Tongue (tissue), 2 donors: ENCODE measurements around the gene CELSR3. TPM values are rescaled to one million over a fixed set of nuclear protein-coding genes. Genes with fewer than 3 reads are reported as not detected.

Experiments used
- DNase-seq: peaks from one replicate; pipeline ENCODE4 v3.0.0-alpha.2; 2015
- total RNA-seq: library from RNA; depleted of rRNA; stranded (reverse); fragments of >200 nt; gene quantifications from one replicate; pipeline ENCODE4 v1.2.3, GENCODE V29; 2014

The CELSR3 gene
- total RNA-seq, 1 donor from 2014 or later = 0.51 TPM

GRCh38 chr3:48687220-48687678, 24.6 kb upstream of the CELSR3 start:
- no peak for DNase-seq

- DNase-seq = no peak
These were observed 24.0 kb upstream of the CELSR3 start for GRCh38 chr3:48686538-48687219.

- DNase-seq = peak; percentile 94
These were observed 23.2 kb upstream of the CELSR3 start, which contains the start of gene NCKIPSD for GRCh38 chr3:48685603-48686511. NCKIPSD (minus strand) TSS chr3:48685915; CDS start chr3:48685807, 108 bp downstream.

GRCh38 chr3:48685293-48685602, 22.6 kb upstream of the CELSR3 start:
- no peak for DNase-seq

- DNase-seq = peak; percentile 12
These were observed 21.9 kb upstream of the CELSR3 start for GRCh38 chr3:48684480-48685143.

GRCh38 chr3:48684054-48684349, 21.3 kb upstream of the CELSR3 start:
- no peak for DNase-seq

- DNase-seq = no peak
These were observed 20.1 kb upstream of the CELSR3 start for GRCh38 chr3:48682786-48683185.

- DNase-seq = no peak
These were observed 19.4 kb upstream of the CELSR3 start for GRCh38 chr3:48681974-48682610.

- DNase-seq = no peak
These were observed 18.8 kb upstream of the CELSR3 start for GRCh38 chr3:48681541-48681880.

- DNase-seq = no peak
These were observed 18.3 kb upstream of the CELSR3 start for GRCh38 chr3:48680811-48681540.

GRCh38 chr3:48679411-48680391, 17.0 kb upstream of the CELSR3 start:
- no peak for DNase-seq

GRCh38 chr3:48678566-48679380, 16.1 kb upstream of the CELSR3 start:
- no peak for DNase-seq

- DNase-seq = no peak
These were observed 15.4 kb upstream of the CELSR3 start for GRCh38 chr3:48678056-48678455.

- no peak for DNase-seq
These were observed 11.8 kb upstream of the CELSR3 start for GRCh38 chr3:48674505-48674904.

GRCh38 chr3:48672522-48672921, 9.8 kb upstream of the CELSR3 start:
- no peak for DNase-seq

- DNase-seq = no peak
These were observed 2.2 kb upstream of the CELSR3 start for GRCh38 chr3:48664929-48665328.

GRCh38 chr3:48664313-48664644, 1.6 kb upstream of the CELSR3 start:
- no peak for DNase-seq

GRCh38 chr3:48663489-48664312, 1.0 kb upstream of the CELSR3 start:
- DNase-seq = peak; percentile 97

- DNase-seq = no peak
These were observed 437 bp downstream of the CELSR3 start for GRCh38 chr3:48662145-48662752.
